Effector CD4-positive, alpha-beta T cell (primary cell): ENCODE measurements around the gene GJB1.

ENCODE experiments used
- DNase-seq: peaks from one replicate; pipeline ENCODE4 v3.0.0-alpha.2; 2020

The GJB1 gene

DNA sequence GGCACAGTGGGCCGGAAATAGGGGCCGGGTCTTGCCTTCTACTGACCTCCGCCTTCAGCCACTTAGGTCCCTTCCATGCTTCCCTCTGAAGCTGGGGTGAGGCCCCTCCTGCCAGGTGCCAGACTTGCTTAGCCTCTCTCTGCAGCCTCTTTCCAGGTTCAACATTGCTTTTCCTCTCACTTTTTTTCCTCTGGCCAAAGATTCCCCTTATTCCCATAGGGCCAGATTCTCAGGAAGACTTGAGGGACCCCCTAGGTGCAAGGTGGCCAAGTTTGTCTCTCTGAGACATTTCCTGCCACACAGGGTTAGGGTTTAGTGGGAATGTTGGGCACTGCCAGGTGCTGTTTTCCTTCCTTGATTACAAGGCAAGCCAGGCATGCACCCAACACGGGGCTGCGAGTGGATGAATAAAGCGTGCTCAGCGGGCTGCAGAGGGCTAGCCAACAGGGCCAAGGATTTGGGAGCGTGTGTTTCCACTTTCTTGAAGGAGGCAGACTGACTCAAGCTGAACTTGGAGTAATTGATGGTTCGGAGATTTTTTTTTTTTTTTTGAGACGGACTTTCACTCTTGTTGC lies 7.6 kb upstream of the GJB1 start:
- DNase-seq, result no peak

DNA sequence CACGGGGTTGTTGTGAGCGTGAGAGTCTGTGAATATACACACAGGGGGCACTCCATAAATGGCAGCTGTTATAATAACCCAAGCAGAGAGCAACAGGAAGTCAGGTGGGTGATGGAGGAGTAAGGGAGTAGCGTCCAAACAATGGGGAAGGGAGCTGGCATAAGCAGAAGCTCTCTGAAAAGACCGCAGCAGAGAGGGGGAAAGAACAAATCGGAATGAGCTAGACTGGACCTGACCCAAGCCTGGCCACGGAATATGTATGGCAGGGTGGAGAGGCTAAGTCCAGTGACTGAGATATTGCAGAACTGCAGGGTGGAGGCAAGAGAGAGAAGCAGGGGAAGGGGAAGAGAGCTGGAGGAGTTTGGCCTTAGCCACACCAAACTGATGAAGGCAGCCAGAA lies 6.5 kb upstream of the GJB1 start:
- DNase-seq, result no peak

- no peak for DNase-seq
These were observed 5.7 kb upstream of the GJB1 start for GRCh38 chrX:71217298-71217697.

DNA sequence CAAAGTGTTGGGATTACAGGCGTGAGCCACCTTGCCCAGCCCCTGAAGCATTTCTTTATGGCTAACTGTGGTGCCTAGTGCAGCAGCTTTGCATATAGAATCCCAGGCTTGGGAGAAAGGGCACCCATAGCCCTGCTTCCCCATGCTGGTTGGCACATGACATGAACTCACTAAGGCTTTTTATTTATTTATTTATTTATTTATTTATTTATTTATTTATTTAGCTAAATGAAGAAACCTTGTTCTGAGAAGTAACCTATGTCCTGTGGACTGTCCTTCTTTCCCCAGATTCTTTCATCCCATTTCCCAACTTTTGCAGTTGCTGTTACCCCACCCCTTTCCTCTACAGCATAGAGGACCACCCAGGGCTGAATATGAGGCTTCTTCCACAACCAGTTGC lies 1.9 kb upstream of the GJB1 start:
- no peak for DNase-seq

- no peak for DNase-seq
These were observed 1.2 kb downstream of the GJB1 start for GRCh38 chrX:71224098-71224708.

DNA sequence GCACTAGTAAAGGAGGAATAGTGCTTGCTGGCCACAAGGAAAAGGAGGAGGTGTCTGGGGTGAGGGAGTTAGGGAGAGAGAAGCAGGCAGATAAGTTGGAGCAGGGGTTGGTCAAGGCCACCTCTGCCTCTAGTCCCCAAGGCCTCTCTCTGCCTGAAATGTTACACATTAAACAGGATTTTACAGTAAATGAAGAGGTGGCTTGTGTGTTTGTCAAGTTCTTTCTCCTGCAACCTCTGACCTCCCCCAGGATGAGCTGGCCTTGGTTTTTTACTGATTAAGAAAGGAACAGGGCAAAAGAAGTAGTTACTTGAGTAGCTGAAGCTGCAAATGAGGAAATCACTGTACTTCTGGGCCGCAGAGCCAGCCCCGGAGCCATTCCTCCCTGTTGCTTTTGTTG lies 2.0 kb downstream of the GJB1 start:
- no peak for DNase-seq

DNA sequence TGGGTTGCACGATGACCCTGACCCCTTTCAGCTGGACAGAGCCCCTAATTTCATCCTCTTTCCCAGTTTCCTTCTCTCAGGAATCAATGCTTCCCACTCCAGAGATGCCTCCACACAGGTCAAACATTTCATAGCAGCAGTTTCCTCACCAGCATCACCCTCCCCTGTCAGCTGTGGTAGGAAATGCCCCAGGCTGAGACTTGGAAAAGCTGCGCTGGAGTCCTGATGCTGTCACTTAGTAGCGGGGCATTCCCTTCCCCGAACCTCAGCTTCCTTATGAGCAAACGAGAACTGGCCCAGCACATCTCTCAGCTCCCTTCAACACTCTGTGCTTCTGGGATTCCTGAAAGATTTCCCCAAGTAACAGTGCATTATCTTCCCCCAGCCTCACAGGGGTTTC lies 2.7 kb downstream of the GJB1 start:
- no peak for DNase-seq

GRCh38 chrX:71227370-71228062 lies 4.5 kb downstream of the GJB1 start:
- no peak for DNase-seq

DNA sequence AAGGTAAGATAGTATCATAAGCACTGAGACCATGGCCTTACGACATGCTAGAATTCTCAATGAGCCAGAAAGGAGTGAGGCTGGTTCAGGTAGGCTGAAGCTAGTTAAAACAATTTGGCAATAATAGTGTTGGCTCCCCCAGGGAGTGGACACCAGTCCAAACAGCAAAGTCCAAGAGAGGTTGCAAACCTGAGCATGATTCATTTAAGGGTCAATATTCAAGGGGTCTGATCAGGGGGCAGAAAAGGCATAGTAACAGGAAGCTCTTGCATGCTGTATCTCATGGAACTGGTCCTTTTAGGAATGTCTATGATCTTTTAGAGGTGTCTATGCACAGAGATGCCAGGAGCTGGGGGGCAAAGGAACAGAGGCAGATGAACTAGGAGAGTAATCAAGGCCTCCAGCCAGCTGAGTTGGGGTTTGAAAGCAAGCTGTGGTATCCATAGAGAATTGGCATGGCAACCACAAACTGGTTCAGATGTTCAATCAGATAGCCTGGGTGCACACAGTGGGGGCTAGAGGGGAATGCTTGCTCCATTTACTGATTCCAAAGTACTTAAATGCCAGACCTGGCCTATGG lies 5.1 kb downstream of the GJB1 start:
- no peak for DNase-seq

DNA sequence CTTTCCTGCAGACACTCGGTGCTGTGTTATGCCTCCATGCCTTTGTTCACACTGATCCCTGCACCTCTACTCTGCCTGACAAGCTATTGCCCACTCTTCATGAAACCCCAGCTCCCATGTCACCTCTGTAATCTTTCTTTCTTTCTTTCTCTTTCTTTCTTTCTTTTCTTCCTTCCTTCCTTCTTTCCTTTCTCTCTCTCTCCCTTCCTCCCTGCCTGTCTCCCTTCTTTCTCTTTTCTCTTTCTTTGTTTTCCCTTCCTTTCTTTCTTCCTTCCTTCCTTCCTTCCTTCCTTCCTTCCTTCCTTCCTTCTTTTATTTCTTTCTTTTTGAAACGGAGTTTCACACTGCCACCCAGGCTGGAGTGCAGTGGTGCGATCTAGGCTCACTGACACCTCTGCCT lies 12.5 kb downstream of the GJB1 start:
- no peak for DNase-seq

- DNase-seq, result no peak
These were observed 13.8 kb downstream of the GJB1 start for GRCh38 chrX:71236836-71237235.

DNA sequence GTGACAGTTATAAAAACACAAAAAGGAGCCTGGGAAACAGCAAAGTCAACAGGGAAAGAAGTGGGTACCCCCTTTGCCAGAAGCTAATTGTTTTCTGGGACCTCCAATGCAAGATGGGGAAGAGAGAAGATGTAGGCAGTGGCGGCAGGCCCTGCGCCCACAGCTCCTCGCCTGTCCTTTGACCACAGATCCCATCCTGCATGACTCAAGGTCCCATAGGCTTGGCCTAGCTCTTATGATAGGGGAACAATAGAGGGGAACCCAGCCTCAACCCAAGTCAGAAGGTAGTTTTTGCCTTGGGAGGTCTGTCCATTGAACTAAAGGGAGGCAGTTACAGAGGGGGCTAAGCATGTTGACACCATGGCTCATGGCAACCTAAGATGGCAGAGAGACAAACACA lies 16.8 kb downstream of the GJB1 start:
- no peak for DNase-seq

- DNase-seq, result no peak
These were observed 18.3 kb downstream of the GJB1 start for GRCh38 chrX:71241301-71241700.

DNA sequence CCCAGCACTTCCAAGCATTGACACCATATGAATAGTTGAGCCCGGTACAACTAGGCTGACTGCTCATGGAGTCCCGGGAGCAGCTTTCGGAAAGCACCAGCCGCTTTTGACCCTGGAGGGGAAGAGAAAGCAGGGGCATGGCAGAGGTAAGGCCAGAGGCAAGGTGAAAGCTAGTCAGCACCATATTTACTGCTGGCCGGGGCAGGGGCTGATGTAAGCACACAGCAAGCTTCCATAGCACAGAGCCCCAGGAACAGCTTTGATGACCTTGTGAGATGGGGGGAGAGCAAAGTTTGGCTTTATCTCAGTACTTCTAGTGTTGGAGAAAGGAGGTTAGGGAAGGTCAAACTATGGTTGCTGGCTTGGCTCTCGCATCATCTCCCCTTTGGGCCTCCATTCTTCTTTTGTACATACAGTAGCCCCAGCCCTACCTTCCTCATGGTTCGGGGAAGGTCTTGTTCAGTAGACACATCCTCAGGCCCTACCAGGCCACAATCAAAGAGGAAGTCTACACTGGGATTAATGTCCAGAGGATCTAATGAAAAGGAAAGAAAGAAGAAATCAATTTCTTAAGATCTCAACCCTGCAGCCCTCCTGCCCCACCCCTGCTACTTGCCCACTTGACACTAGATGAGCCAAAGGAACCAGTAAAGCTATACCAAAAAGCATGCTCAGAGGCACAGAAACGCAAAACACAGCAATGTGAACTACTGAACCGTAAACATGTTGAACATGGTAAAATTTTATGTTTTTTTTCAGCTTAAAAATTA lies 21.5 kb downstream of the GJB1 start:
- no peak for DNase-seq

- DNase-seq, result no peak
These were observed 22.1 kb downstream of the GJB1 start for GRCh38 chrX:71245159-71245558.

DNA sequence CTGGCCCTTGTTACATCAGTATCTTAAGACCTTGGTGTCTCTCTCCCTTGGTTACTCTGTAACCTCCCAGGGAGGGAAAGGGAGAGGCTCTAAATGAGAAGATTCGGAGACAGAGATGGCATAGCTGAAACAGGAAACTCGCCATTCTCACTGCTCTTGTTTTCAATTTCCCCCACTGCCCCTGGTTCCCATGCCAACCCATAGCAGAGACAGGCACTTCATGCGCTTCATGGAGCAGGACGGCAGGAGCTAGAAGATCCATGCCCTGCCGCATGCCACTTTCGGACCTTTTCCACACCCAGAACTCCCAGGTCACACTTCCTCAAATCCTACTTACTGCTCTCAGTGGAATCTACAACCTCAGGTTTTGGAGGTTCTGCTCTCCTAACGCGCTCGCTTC lies 27.8 kb downstream of the GJB1 start:
- DNase-seq, result no peak

DNA sequence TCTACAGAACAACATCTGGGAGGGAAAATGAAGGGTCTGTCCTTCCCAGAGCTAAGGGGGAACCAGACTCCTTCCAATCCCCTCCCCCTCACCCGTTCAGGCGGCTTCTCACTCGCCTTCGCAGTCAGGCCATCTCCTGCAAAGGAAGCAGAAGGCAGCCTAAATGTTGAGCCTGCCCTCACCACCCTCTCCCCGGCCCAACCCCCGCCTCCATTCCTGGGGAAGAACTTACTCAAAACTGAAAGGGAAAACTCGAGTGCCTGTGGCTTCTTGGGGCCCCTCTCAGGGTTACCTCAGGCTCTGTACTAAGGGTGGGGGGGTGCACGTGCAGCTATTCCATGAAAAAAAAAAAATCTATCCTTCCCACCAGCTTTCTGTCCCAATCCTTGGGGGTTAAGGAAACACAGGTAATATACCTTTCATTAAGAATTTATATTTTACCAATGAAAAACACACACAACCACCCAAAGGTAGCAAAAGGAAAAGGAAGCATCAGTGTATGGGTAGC lies 28.5 kb downstream of the GJB1 start:
- DNase-seq, result no peak

DNA sequence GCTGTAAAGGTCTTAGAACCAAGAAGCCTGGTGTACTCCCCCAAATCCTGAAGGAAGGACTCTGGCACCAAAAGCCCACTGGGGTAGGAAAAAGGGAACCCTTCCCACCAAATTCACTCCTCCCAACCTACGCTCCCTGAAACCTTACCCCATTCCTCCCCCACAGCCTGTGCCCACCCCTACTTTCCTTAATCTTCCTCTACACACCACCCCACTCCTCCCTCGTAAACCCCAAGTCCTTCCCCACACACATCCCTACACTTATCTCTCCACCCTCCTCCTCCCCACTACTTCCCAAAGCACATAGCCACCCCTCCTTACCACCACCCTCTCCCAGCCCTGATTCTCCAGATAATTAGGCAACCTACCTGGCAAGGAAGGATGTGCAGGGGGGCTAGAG lies 29.2 kb downstream of the GJB1 start:
- no peak for DNase-seq

- DNase-seq, result peak; percentile 4
These were observed 30.4 kb downstream of the GJB1 start for GRCh38 chrX:71253253-71254091.

DNA sequence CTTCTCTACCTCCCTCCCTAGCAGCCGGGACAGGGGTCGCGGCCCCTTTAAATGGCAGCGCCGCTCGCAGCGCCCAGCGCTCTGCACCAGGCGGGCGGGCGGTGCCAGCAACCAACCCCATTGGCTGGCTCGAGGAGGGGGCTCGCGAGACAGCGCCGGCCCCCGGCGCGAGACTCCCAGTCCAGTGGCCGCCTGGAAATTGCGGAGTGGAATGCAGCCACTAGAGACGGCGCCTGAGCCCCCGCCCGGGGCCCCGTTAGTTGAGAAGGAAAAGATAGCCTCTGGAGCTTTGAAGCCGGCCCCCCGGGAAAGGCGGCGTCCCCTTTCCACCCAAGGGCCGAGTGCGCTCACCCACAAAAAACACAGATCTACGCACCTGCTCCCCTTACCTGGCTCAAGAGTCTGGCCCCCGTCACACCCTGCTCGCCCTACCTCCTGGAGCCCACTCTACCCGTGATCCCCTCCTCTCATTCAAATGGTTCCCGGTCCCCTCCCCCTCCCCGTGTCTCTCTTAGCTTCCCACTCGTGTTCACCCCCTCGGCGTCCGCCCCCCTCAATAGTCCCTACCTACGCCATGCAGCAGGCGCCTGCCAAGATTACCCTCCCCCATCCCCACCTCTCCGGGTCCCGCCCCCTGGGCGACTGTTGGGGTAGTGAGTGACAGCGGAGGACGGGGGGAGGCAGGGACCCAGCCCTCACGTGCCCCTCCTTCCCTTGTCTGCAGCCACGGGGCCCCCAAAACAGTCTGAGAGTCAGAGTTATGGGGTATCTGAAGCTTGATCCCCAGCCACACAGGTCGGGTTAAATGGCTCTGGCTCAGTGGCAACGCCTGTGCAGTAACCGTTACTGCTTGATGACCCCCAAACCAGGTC lies 31.3 kb downstream of the GJB1 start, which contains the start of gene ZMYM3:
ZMYM3 (minus strand) TSS at position 49 of the 872 bp plus-strand sequence. CDS start 885 bp downstream, outside the sequence.
- peak; percentile 71 for DNase-seq

- no peak for DNase-seq
These were observed 33.0 kb downstream of the GJB1 start for GRCh38 chrX:71256051-71256450.
